GM21526 (cell line): ENCODE results near the gene MYH15.

ENCODE experiments used
- ATAC-seq: cut with Tn5 transposase; IDR thresholded peaks from one replicate; pipeline ENCODE4 v1.9.1; 2021; ENCODE audit warnings: moderate library complexity; ENCODE audit not compliant: unreplicated experiment, low FRiP score

MYH15 gene

DNA sequence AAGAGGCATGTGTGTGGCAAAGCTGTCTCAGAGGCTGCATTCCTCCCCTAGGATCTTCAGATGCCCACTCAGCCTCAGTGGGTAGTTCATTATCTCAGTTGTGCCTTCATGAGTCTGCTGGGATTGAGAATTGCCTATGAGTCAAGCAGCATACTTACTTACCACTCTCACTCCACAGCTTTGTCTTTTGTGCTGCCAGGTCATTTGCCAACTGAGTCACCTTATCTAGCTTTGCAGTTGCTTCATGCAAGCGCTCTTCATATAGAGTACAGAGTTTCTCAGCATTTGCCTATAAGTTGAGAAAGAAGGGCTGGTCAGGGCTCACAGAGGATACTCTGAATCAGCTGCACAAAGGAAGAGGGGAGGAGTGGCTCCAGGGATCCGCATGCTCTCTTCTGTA is 89.5 kb downstream of the MYH15 start:
- ATAC-seq: no peak

GRCh38 chr3:108416111-108416869 is 94.1 kb downstream of the MYH15 start:
- ATAC-seq: no peak

DNA sequence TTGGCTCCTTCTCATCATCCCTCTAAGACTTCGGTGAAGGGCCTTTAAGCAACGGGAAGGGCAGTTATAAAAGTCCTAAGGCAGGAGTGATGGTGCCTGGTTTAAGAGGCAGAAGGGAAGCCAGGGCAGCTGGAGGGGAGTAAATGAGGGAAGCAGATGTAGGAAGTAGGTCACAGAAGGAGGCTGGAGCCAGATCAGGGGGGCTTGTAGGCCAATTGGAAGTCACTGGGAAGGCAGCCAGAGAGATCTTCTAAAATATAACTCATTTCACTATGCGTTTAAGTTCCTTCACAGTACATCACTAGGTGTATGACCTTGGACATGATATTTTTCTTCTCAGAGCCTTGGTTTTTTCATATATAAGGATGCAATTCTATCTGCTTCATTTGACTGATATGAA is 94.7 kb downstream of the MYH15 start:
- no peak for ATAC-seq

GRCh38 chr3:108414007-108414406 is 96.4 kb downstream of the MYH15 start:
- no peak for ATAC-seq

- ATAC-seq: no peak
Measured at GRCh38 chr3:108412121-108412750, 98.2 kb downstream of the MYH15 start.

GRCh38 chr3:108410531-108410984 is 99.8 kb downstream of the MYH15 start:
- ATAC-seq: no peak

DNA sequence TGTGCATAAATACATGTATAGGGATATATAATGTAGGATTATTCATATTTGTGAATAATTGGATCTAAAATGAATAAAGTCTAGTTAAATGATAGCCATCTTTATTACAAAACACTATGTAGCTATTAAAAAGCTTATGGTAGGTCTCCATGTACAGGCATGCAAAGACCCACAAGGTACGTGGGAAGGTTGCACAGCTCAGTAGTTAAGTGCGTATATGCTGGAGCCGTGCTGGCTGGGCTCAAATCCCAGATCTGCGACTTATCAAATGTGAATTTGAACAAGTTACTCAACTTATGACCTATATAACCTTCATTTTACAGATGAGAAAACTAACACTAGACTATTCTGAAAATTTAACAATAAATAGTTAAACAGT is 100.6 kb downstream of the MYH15 start:
- ATAC-seq: no peak

- no peak for ATAC-seq
Measured at GRCh38 chr3:108408883-108409799, 101.3 kb downstream of the MYH15 start.

GRCh38 chr3:108407886-108408285 is 102.5 kb downstream of the MYH15 start:
- no peak for ATAC-seq

DNA sequence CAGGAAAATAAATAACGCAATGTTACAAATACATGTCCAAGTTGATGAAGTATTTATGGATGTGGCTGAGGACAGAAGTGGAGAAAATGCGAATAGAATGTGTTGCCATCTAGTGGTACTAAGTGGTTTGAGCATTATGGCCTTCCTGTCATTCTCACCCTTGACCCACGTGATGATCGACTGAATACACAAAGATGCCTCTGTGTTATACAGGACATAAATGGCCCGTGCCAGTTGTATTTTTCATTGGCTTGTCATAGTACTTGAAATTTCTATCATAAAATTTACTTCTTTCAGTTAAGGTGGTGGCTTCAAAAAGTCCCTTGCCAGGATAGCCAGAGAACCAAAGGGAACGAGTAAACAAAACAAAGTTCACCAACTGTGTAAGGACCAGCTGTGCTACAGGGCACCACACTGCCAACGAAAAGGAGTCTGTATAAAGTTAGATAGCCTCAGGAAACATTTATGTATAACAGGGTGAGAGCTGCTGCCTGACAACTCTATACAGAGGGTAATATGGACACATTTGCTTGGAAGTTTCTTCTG is 103.7 kb downstream of the MYH15 start:
- ATAC-seq: peak; percentile 91

DNA sequence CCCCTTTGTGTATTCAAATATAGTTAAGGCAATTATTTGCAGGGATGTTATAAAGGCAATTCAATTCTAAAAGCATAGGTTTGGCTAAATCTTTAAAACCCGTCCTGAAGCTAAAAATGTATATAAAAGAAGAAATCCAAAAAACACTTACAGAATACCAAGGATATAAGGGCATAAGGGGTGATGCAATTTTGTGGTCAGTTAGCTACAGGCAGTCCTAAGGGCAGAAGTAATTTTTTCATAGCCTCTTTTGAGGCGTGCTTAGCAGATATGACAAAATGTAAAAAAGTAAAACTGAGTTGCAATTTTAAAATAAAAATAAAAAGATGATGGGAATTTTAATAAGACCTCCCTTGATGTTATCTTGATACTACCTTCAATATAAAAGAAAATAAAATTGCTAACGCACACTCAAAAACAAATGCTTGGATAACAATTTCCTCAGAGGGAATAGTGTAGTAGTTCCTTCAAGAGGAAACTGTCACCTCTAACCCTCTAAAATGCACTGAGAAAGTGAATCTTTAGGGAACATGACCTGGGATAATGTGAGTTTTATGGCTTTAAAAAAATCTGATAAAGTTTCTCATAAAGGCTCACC is 104.2 kb downstream of the MYH15 start:
- peak; percentile 21 for ATAC-seq

- ATAC-seq: no peak
Measured at GRCh38 chr3:108404368-108404767, 106.0 kb downstream of the MYH15 start.

DNA sequence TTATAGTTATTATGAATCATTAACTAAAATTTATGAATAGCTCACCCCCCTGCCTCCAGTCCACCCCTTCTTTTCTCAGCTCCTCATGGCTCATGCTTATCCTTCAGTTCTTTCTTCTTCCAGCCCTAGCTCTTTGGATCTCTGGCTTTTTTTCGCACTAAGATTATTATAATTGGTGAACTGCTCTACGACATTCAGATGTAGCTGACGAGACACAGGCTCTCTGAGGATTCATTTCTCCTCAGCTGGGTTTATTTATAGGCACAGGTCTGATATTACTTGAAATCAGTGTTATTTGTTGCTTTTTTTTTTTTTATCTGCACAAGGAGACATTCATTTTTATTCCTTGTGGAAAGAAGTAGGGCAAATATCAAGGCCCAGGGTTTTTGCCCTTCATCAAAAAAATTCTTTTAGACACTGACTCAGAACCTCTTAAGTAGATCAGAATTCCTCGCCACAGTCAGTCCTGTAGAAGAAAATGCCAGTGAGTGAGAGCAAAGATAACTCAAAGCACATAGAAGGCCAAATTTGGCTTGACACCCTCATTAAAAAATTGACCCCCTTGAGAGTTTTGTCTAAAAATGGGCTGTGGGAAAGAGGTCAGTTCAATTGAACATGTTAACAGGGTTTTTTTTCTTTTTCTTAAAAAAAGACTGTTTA is 106.6 kb downstream of the MYH15 start:
- no peak for ATAC-seq

- ATAC-seq: no peak
Measured at GRCh38 chr3:108403198-108403597, 107.2 kb downstream of the MYH15 start.

DNA sequence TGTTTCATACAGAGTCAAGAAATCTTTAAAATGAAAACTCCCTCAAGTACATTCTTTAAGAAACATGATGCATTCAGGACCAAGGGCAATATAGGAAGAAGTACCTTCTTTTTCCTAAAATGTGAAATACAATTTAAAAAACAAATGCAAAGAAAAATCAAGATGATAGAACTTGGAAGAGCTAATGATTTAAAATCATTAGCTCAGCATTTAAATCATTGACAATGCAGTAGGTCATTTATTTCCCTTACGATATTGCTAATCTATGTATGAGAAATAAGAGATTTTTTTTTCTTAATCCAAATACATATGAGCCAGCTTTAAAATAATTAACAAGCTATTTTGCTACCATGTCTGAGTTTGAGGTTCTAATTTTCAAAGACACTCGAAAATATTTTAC is 108.6 kb downstream of the MYH15 start:
- ATAC-seq: no peak

DNA sequence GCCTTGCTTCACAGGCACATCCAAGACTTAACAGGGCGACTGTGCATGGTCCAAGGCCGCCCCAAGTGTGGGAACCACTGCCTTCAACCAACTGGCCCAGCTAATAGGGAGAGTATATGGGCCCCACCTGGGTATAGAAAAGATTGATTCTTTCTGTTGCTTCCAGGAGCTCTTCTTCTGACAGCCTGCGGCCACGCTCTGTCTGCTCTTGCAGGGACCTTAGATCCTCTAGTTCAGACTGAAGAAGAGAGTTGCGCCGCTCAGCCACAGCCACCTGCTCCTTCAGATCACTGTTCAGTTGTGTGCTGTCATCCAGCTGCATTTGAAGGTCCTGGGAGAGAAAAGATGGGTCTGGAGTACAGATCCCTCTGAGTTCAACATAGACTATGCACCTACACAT is 111.9 kb downstream of the MYH15 start:
- ATAC-seq: no peak

DNA sequence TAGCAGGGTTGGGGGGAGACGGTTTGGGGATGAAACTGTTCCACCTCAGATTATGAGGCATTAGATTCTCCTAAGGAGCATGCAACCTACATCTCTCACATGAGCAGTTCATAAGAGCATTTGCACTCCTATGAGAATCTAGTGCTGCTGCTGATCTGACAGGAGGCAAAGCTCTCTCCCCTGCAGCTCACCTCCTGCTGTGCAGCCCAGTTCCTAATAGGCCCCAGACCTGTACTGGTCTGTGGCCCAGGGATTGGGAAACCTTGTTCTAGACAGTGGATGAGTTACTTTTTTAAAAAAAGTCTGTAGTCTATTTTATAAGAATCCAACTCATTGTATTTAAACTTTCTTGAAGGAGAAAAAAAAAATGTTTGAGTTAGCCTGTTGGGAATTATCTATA is 114.1 kb downstream of the MYH15 start:
- ATAC-seq: no peak

- no peak for ATAC-seq
Measured at GRCh38 chr3:108394563-108394962, 115.8 kb downstream of the MYH15 start.

GRCh38 chr3:108394016-108394415 is 116.4 kb downstream of the MYH15 start:
- no peak for ATAC-seq
